GM12878 (cell line): ENCODE data around the gene TMEM250. TPM values are rescaled to one million over a fixed set of nuclear protein-coding genes. Genes with fewer than 3 reads are reported as not detected.

ENCODE experiments used
- ATAC-seq: fragments of 200-7000 bp; cut with Tn5 transposase; 3 replicates; pipeline ENCODE4 v1.9.1; 2020; ENCODE audit warnings: mild to moderate bottlenecking, moderate library complexity
- BruUV-seq: library from RNA; stranded (reverse); fragments of 400-500 nt; replicated peaks from 2 replicates; lab custom pipeline; 2021; lab: Mats Ljungman, UMichigan
- CTCF ChIA-PET: fragments of 300-600 bp; sonication (Branson Sonifier 250); formaldehyde crosslinking; extraction: SDS; loops from one replicate; lab custom pipeline; 2021; ENCODE audit warnings: inconsistent platforms; lab: Yijun Ruan, JAX
- POLR2A ChIA-PET: fragments of 350-600 bp; formaldehyde crosslinking; extraction: SDS; loops from one replicate; lab custom pipeline; 2021; ENCODE audit warnings: inconsistent platforms; lab: Charles Lee
- RAD21 ChIA-PET: fragments of 300-600 bp; sonication (Branson Sonifier 250); formaldehyde crosslinking; loops from one replicate; lab custom pipeline; 2023; ENCODE audit warnings: antibody characterized with exemption; ENCODE audit not compliant: unreplicated experiment; lab: Charles Lee
- SMC1A ChIA-PET: fragments of 300-600 bp; sonication (Branson Sonifier 250); formaldehyde crosslinking; loops from one replicate; lab custom pipeline; 2023; ENCODE audit not compliant: unreplicated experiment, uncharacterized antibody; lab: Charles Lee
- DNase-seq: peaks from one replicate; pipeline ENCODE4 v3.0.0-alpha.2; 2011; ENCODE audit warnings: low read depth, low spot score
- FAIRE-seq: peaks from 3 replicates; lab custom pipeline; 2011; peaks lifted over from hg19 to GRCh38; lab: Jason Lieb, UNC
- H2AFZ ChIP-seq: 2 replicates; pipeline ENCODE4 v1.6.0; 2011; ENCODE audit warnings: low read depth, low read length, control low read depth; ENCODE audit not compliant: control insufficient read depth
- H3K27ac ChIP-seq: 2 replicates; pipeline ENCODE4 v1.5.1; 2011; ENCODE audit warnings: control low read depth; ENCODE audit not compliant: control insufficient read depth, insufficient read depth
- H3K27me3 ChIP-seq, 2 experiments: replicated peaks in 1 of 2; 2 replicates each; pipeline versions ENCODE4 v1.6.0 to v1.6.1; 2011; ENCODE audit warnings: low read length in 1 of 2; ENCODE audit not compliant: control insufficient read depth in 2 of 2, insufficient read depth in 2 of 2
- H3K36me3 ChIP-seq, 2 experiments: 2 replicates each; pipeline ENCODE4 v1.5.1; 2011; ENCODE audit warnings: low read length in 1 of 2; ENCODE audit not compliant: control insufficient read depth in 2 of 2, insufficient read depth in 2 of 2
- H3K4me1 ChIP-seq: 2 replicates; pipeline ENCODE4 v1.6.1; 2011; ENCODE audit warnings: mild to moderate bottlenecking, low read length, moderate library complexity, mixed read lengths; ENCODE audit not compliant: control insufficient read depth, insufficient read depth
- H3K4me2 ChIP-seq: 2 replicates; pipeline ENCODE4 v1.6.0; 2011; ENCODE audit warnings: control low read depth; ENCODE audit not compliant: control insufficient read depth, insufficient read depth
- H3K4me3 ChIP-seq: fragments of 200-600 bp; sonication (generic); 2 replicates; pipeline ENCODE4 v1.5.1; 2016
- H3K79me2 ChIP-seq: 2 replicates; pipeline ENCODE4 v1.6.0; 2011; ENCODE audit warnings: low read length; ENCODE audit not compliant: control insufficient read depth, insufficient read depth
- H3K9ac ChIP-seq: 2 replicates; pipeline ENCODE4 v1.8.0; 2011; ENCODE audit warnings: low read length, control low read depth, mixed read lengths; ENCODE audit not compliant: control insufficient read depth, insufficient read depth
- H3K9me3 ChIP-seq: replicated peaks from 3 replicates; pipeline ENCODE4 v1.5.1; 2011; ENCODE audit warnings: mild to moderate bottlenecking, low read length; ENCODE audit not compliant: control insufficient read depth, insufficient read depth
- H4K20me1 ChIP-seq: 2 replicates; pipeline ENCODE4 v1.6.0; 2011; ENCODE audit not compliant: control insufficient read depth, insufficient read depth
- ATF2 ChIP-seq: IDR thresholded peaks from 2 replicates; pipeline ENCODE4 v1.6.1; 2012; ENCODE audit warnings: low read length, inconsistent platforms
- CREB1 ChIP-seq: IDR thresholded peaks from 2 replicates; pipeline ENCODE4 v1.6.1; 2012; ENCODE audit warnings: low read depth, mild to moderate bottlenecking, inconsistent platforms
- NRF1 ChIP-seq: conservative IDR thresholded peaks from 2 replicates; pipeline ENCODE4 v1.6.1; 2011; ENCODE audit warnings: mild to moderate bottlenecking, low read depth, low read length, improper control_type of control experiment
- RCOR1 ChIP-seq: conservative IDR thresholded peaks from 2 replicates; pipeline ENCODE4 v1.6.1; 2012; ENCODE audit warnings: low read depth, low read length, improper control_type of control experiment
- WRNIP1 ChIP-seq: IDR thresholded peaks from 2 replicates; pipeline ENCODE4 v1.6.1; 2011; ENCODE audit warnings: low read depth, low read length, improper control_type of control experiment, borderline replicate concordance
- WGBS: methylation state at CpG from one replicate; pipeline ENCODE4 v1.1.6; 2016; ENCODE audit warnings: low lambda C conversion rate; ENCODE audit not compliant: insufficient replicate concordance, insufficient coverage; ENCODE audit errors: missing lambda C conversion rate; 5-methylcytosine and 5-hydroxymethylcytosine counted together
- in situ Hi-C: fragments of 300-500 bp; cut with MboI; formaldehyde crosslinking; loops from 9 replicates; pipeline ENCODE4 v1.14.3; 2018; ENCODE audit warnings: mixed read lengths
- intact Hi-C: fragments of 100-400 bp; cut with micrococcal nuclease; formaldehyde crosslinking; loops from one replicate; pipeline ENCODE4 v1.14.2; 2022; ENCODE audit not compliant: unreplicated experiment
- polyA plus RNA-seq, 11 experiments: library from polyadenylated mRNA; depleted of rRNA in 4 of 11; unstranded in 6 of 11; stranded (reverse) in 5 of 11; fragments of >200 nt; fragmentation: Nextera tagmentation in 4 of 11; fragmentation: Illumina TruSeq in 1 of 11; extraction: Ambion mirVana in 4 of 11; extraction: Trizol in 1 of 11; gene quantifications; 1 replicate in 1 of 11; 2 replicates in 10 of 11; pipeline versions ENCODE4 v1.2.1 to v1.2.3, GENCODE V29; 2011 to 2016; ENCODE audit warnings: inconsistent platforms in 2 of 11, missing spikeins in 2 of 11, low read depth in 1 of 11
- total RNA-seq, 4 experiments: library from RNA; depleted of rRNA in 3 of 4; stranded (reverse); fragments of >200 nt in 3 of 4; fragmentation: Illumina TruSeq in 1 of 4; extraction: Trizol in 1 of 4; gene quantifications; 2 replicates each; pipeline versions ENCODE4 v1.2.1 to v1.2.3, GENCODE V29; 2013 to 2021
- TF ChIP-seq, protein P1 (sequence below): fragments of 450-650 bp; IDR thresholded peaks from 2 replicates; pipeline ENCODE4 v1.6.1; 2017; ENCODE audit warnings: antibody characterized with exemption, mild to moderate bottlenecking, moderate library complexity

The TMEM250 gene
- total and polyA plus RNA-seq, 10 of the 15 experiments (the other 5 are each of a cell fraction or from before 2014, with no cell fraction given): 0.39 to 39.9 (median 8.5) TPM

- TF ChIP-seq ATF2 (no peak), RCOR1 (no peak)
These were observed 20.5 kb downstream of the TMEM250 start (continued) for GRCh38 chr9:136098210-136098609.

DNA sequence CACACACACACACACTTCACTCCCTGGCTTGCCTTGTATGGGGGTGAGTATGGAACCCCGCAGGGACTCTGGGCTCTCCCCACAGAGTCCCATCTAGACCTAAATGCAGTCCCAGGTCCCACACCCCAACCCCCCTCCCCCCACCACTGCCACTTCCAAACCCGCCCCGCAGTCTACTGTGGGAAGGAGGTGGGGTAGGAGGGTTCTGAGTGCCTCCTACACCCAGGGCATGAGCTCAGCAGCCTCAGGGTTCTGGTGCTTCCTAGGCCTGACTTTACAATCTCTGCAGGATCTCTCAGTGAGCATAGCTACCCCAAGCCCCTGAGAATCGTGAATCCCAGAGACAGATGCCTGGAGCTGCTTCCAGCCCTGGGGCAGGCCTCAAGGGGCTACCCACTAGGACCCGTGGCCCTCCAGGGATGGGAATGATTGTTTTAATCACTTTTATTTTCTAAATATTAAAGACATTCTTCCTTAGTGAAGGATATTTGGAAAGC lies 22.1 kb downstream of the TMEM250 start:
- CTCF ChIA-PET: interaction anchor here (1.0 to 1.9 kb wide), 3 partner anchors 8 to 25 kb away, joined by 3 to 7 read pairs (median 6); no protein-coding TSS in a partner anchor
- Histone ChIP-seq H3K79me2 (peaks cover 6% of the 10 kb centered on the region), H4K20me1 (no peaks in the 10 kb centered on the region), H3K36me3 (no peaks in the 10 kb centered on the region), H2AFZ (no peak overlapping the region), H3K4me3 (no peak overlapping the region), H3K27ac (no peak overlapping the region), H3K4me2 (no peak overlapping the region), H3K4me1 (peaks cover 3% of the 10 kb centered on the region), H3K9me3 (no peaks in the 10 kb centered on the region), H3K9ac (no peak overlapping the region), H3K27me3 (no peaks in the 10 kb centered on the region)
- in situ Hi-C loops (no loop called here), intact Hi-C loops (no loop called here)
- BruUV-seq: no TSS peak
- SMC1A ChIA-PET: interaction anchor here (2.7 to 4.1 kb wide), 2 partner anchors 10 to 13 kb away, joined by 9 to 19 read pairs; no protein-coding TSS in a partner anchor
- no peak for TF ChIP-seq CREB1
- TF ChIP-seq, protein P1, sequence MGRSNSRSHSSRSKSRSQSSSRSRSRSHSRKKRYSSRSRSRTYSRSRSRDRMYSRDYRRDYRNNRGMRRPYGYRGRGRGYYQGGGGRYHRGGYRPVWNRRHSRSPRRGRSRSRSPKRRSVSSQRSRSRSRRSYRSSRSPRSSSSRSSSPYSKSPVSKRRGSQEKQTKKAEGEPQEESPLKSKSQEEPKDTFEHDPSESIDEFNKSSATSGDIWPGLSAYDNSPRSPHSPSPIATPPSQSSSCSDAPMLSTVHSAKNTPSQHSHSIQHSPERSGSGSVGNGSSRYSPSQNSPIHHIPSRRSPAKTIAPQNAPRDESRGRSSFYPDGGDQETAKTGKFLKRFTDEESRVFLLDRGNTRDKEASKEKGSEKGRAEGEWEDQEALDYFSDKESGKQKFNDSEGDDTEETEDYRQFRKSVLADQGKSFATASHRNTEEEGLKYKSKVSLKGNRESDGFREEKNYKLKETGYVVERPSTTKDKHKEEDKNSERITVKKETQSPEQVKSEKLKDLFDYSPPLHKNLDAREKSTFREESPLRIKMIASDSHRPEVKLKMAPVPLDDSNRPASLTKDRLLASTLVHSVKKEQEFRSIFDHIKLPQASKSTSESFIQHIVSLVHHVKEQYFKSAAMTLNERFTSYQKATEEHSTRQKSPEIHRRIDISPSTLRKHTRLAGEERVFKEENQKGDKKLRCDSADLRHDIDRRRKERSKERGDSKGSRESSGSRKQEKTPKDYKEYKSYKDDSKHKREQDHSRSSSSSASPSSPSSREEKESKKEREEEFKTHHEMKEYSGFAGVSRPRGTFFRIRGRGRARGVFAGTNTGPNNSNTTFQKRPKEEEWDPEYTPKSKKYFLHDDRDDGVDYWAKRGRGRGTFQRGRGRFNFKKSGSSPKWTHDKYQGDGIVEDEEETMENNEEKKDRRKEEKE: no peak
- TF ChIP-seq WRNIP1: no peak
- TF ChIP-seq NRF1: no peak
- DNase-seq: no peak
- WGBS: 74% methylated on average over 5 of the region's 5 CpGs
- RAD21 ChIA-PET: interaction anchor here (2.7 to 6.9 kb wide), 2 partner anchors 12 to 23 kb away, joined by 7 to 52 read pairs; no protein-coding TSS in a partner anchor
- FAIRE-seq: no peak
- no peak for ATAC-seq
- POLR2A ChIA-PET: interaction anchor here (0.6 to 4.9 kb wide), 4 partner anchors 10 to 100 kb away, joined by 4 to 28 read pairs (median 16); no protein-coding TSS in a partner anchor
